H1 (cell line): ENCODE results near the gene SCPEP1. TPM values are rescaled to one million over a fixed set of nuclear protein-coding genes. Genes with fewer than 3 reads are reported as not detected.

Experiments
- ASH2L ChIP-seq: fragments of 200-600, 300-600 bp; sonication (generic); IDR thresholded peaks from one replicate; pipeline ENCODE4 v1.7.1; 2017; ENCODE audit warnings: low read length
- BRCA1 ChIP-seq: IDR thresholded peaks from 2 replicates; pipeline ENCODE4 v1.6.1; 2012; ENCODE audit warnings: low read depth, low read length, improper control_type of control experiment
- CEBPB ChIP-seq: IDR thresholded peaks from 2 replicates; pipeline ENCODE4 v1.6.1; 2012; ENCODE audit warnings: low read depth, low read length
- EP300 ChIP-seq, 2 experiments: IDR thresholded peaks; 1 replicate in 1 of 2; 2 replicates in 1 of 2; pipeline ENCODE4 v1.6.1; 2011 to 2012; ENCODE audit warnings: low read depth in 2 of 2, low read length in 2 of 2, mild to moderate bottlenecking in 2 of 2, borderline replicate concordance in 1 of 2, inconsistent platforms in 1 of 2, moderate library complexity in 1 of 2
- SP1 ChIP-seq: IDR thresholded peaks from 2 replicates; pipeline ENCODE4 v1.6.1; 2011; ENCODE audit warnings: low read depth, low read length
- TCF12 ChIP-seq: IDR thresholded peaks from 2 replicates; pipeline ENCODE4 v1.6.1; 2011; ENCODE audit warnings: low read depth, mild to moderate bottlenecking, low read length
- polyA plus RNA-seq, 7 experiments: library from polyadenylated mRNA; depleted of rRNA in 3 of 7; stranded (reverse) in 5 of 7; unstranded in 2 of 7; fragments of >200 nt in 5 of 7; fragments of 200-250 nt in 2 of 7; gene quantifications; 1 replicate in 5 of 7; 2 replicates in 1 of 7; 4 replicates in 1 of 7; pipeline versions ENCODE4 v1.2.1 to v1.2.3, GENCODE V29; 2011 to 2013; ENCODE audit warnings: missing spikeins in 2 of 7, mixed read lengths in 2 of 7
- total RNA-seq: library from RNA; stranded (reverse); fragmentation: NEBNext Ultra II Directional; extraction: Animal tissue kit (Norgen Biotek cat#: 25700); gene quantifications from 2 replicates; pipeline ENCODE4 v1.2.1, GENCODE V29; 2021
- TF ChIP-seq, protein P1 (sequence below): IDR thresholded peaks from 2 replicates; pipeline ENCODE4 v1.6.1; 2011; ENCODE audit warnings: low read length, improper control_type of control experiment

The SCPEP1 gene
- total and polyA plus RNA-seq, 2 of the 8 experiments (the other 6 are each of a cell fraction or from before 2014, with no cell fraction given) = 30.7 to 52.6 TPM

GRCh38 chr17:56930739-56931337 lies 47.1 kb upstream of the SCPEP1 start (continued):
- TF ChIP-seq, protein P1, sequence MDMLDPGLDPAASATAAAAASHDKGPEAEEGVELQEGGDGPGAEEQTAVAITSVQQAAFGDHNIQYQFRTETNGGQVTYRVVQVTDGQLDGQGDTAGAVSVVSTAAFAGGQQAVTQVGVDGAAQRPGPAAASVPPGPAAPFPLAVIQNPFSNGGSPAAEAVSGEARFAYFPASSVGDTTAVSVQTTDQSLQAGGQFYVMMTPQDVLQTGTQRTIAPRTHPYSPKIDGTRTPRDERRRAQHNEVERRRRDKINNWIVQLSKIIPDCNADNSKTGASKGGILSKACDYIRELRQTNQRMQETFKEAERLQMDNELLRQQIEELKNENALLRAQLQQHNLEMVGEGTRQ = no peak
- TF ChIP-seq CEBPB = no peak
- TF ChIP-seq BRCA1 = no peak
- TF ChIP-seq TCF12 = no peak
- TF ChIP-seq SP1 = no peak
- no peak for TF ChIP-seq ASH2L
- TF ChIP-seq EP300 (IDR thresholded peaks at IDR 0.05; ENCODE audit: borderline replicate concordance in 1 of 2, low read depth in 2 of 2, low read length in 2 of 2) = no peak
- TF ChIP-seq, all 59 proteins: peak for 0
